GM10266 (cell line): ENCODE measurements around the gene AP2A1.

Experiments
- DNase-seq: peaks from one replicate; pipeline ENCODE4 v3.0.0; 2012; ENCODE audit errors: extremely low spot score
- CTCF ChIP-seq: IDR thresholded peaks from 2 replicates; pipeline ENCODE4 v1.5.1; 2012; ENCODE audit warnings: mild to moderate bottlenecking, low read depth; ENCODE audit not compliant: control insufficient read depth, insufficient read depth; ENCODE audit errors: missing control alignments

Gene AP2A1

GRCh38 chr19:49824662-49825061, 57.9 kb downstream of the AP2A1 start:
- no peak for TF ChIP-seq CTCF
- no peak for DNase-seq

GRCh38 chr19:49827034-49827433, 60.2 kb downstream of the AP2A1 start:
- DNase-seq: no peak
- no peak for TF ChIP-seq CTCF

- no peak for DNase-seq
- no peak for TF ChIP-seq CTCF
Observed at GRCh38 chr19:49829200-49829599, 62.4 kb downstream of the AP2A1 start.

GRCh38 chr19:49829721-49830120, 62.9 kb downstream of the AP2A1 start:
- no peak for TF ChIP-seq CTCF
- DNase-seq: no peak

GRCh38 chr19:49830766-49831165, 64.0 kb downstream of the AP2A1 start:
- no peak for TF ChIP-seq CTCF
- DNase-seq: no peak

- no peak for DNase-seq
- TF ChIP-seq CTCF: no peak
Observed at GRCh38 chr19:49831592-49831991, 64.8 kb downstream of the AP2A1 start.

GRCh38 chr19:49832556-49832955, 65.8 kb downstream of the AP2A1 start:
- no peak for DNase-seq
- TF ChIP-seq CTCF: no peak
